CD14-positive monocyte (primary cell): ENCODE results near the gene APBA3. TPM values are rescaled to one million over a fixed set of nuclear protein-coding genes. Genes with fewer than 3 reads are reported as not detected.

Experiments used
- DNase-seq, 3 donors: peaks; one replicate each; pipeline ENCODE4 v3.0.0-alpha.2; 2011 to 2022
- H2AFZ ChIP-seq: 2 replicates; pipeline ENCODE4 v1.6.0; 2012; ENCODE audit warnings: mild to moderate bottlenecking, low read depth, low read length, inconsistent platforms; ENCODE audit not compliant: insufficient read depth, poor library complexity, severe bottlenecking
- H3K27ac ChIP-seq, 2 donors: 1 replicate in 1 of 2; 2 replicates in 1 of 2; pipeline ENCODE4 v1.5.1; 2012 to 2013; ENCODE audit warnings: low read length in 2 of 2, control low read depth in 1 of 2, inconsistent platforms in 1 of 2, low read depth in 1 of 2, mild to moderate bottlenecking in 1 of 2
- H3K27me3 ChIP-seq, 2 donors: one replicate each; pipeline versions ENCODE4 v1.6.0 to v1.6.1; 2011 to 2013; ENCODE audit warnings: low read length in 2 of 2; ENCODE audit not compliant: control insufficient read depth in 2 of 2, insufficient read depth in 2 of 2
- H3K36me3 ChIP-seq, 2 donors: replicated peaks in 1 of 2; 1 replicate in 1 of 2; 2 replicates in 1 of 2; pipeline versions ENCODE4 v1.5.1 to v1.6.1; 2012 to 2013; ENCODE audit warnings: low read length in 2 of 2, control low read depth in 1 of 2, inconsistent platforms in 1 of 2, mild to moderate bottlenecking in 1 of 2; ENCODE audit not compliant: insufficient read depth in 2 of 2, control insufficient read depth in 1 of 2
- H3K4me1 ChIP-seq, 2 donors: 1 replicate in 1 of 2; 2 replicates in 1 of 2; pipeline versions ENCODE4 v1.5.1 to v1.6.1; 2012 to 2013; ENCODE audit warnings: low read length in 2 of 2, control low read depth in 1 of 2, inconsistent platforms in 1 of 2, mild to moderate bottlenecking in 1 of 2, moderate library complexity in 1 of 2; ENCODE audit not compliant: insufficient read depth in 2 of 2, control insufficient read depth in 1 of 2
- H3K4me2 ChIP-seq: replicated peaks from 2 replicates; pipeline ENCODE3; 2012; ENCODE audit warnings: low read length, moderate library complexity, mild to moderate bottlenecking; ENCODE audit not compliant: poor library complexity, severe bottlenecking; ENCODE audit errors: extremely low read depth
- H3K4me3 ChIP-seq, 3 experiments: fragments of 200-600 bp in 1 of 3; sonication (generic) in 1 of 3; replicated peaks in 1 of 3; 1 replicate in 2 of 3; 2 replicates in 1 of 3; pipeline ENCODE4 v1.5.1; 2011 to 2013; ENCODE audit warnings: low read length in 3 of 3, mild to moderate bottlenecking in 3 of 3, control low read depth in 2 of 3, low read depth in 2 of 3, inconsistent platforms in 1 of 3, moderate library complexity in 1 of 3
- H3K79me2 ChIP-seq: 2 replicates; pipeline ENCODE4 v1.6.0; 2012; ENCODE audit warnings: mild to moderate bottlenecking, control low read depth, inconsistent platforms, low read length, moderate library complexity; ENCODE audit not compliant: insufficient read depth
- H3K9ac ChIP-seq: 2 replicates; pipeline ENCODE4 v1.6.0; 2017; ENCODE audit warnings: low read length, mild to moderate bottlenecking; ENCODE audit not compliant: insufficient read depth, poor library complexity, severe bottlenecking
- H3K9me3 ChIP-seq, 2 donors: replicated peaks in 1 of 2; 1 replicate in 1 of 2; 2 replicates in 1 of 2; pipeline versions ENCODE4 v1.5.1 to v1.6.1; 2012 to 2013; ENCODE audit warnings: low read length in 2 of 2, control low read depth in 1 of 2; ENCODE audit not compliant: control insufficient read depth in 1 of 2, insufficient read depth in 1 of 2
- H4K20me1 ChIP-seq: 2 replicates; pipeline ENCODE4 v1.6.0; 2012; ENCODE audit warnings: mild to moderate bottlenecking, low read length, control low read depth, moderate library complexity; ENCODE audit not compliant: insufficient read depth
- H3K27ac Mint-ChIP-seq, 7 donors: one replicate each; pipeline ENCODE4 v1.8.0; 2020; ENCODE audit warnings: mild to moderate bottlenecking in 7 of 7, mixed read lengths in 7 of 7, moderate library complexity in 6 of 7, inconsistent platforms in 2 of 7
- H3K27me3 Mint-ChIP-seq, 3 donors: one replicate each; pipeline ENCODE4 v1.8.0; 2021 to 2022; ENCODE audit warnings: low read depth in 3 of 3, mild to moderate bottlenecking in 3 of 3, mixed read lengths in 3 of 3, moderate library complexity in 3 of 3, inconsistent platforms in 1 of 3
- H3K36me3 Mint-ChIP-seq, 2 donors: one replicate each; pipeline ENCODE4 v1.8.0; 2020; ENCODE audit warnings: mixed read lengths in 2 of 2, inconsistent platforms in 1 of 2, mild to moderate bottlenecking in 1 of 2
- H3K4me1 Mint-ChIP-seq: one replicate; pipeline ENCODE4 v1.8.0; 2020; ENCODE audit warnings: mild to moderate bottlenecking, mixed read lengths
- H3K4me3 Mint-ChIP-seq, 2 donors: one replicate each; pipeline ENCODE4 v1.8.0; 2020; ENCODE audit warnings: mild to moderate bottlenecking in 2 of 2, mixed read lengths in 2 of 2, moderate library complexity in 1 of 2
- H3K9me3 Mint-ChIP-seq, 7 donors: one replicate each; pipeline ENCODE4 v1.8.0; 2020 to 2022; ENCODE audit warnings: mixed read lengths in 7 of 7, mild to moderate bottlenecking in 6 of 7, moderate library complexity in 6 of 7, inconsistent platforms in 2 of 7
- WGBS: methylation state at CpG from one replicate; pipeline ENCODE4 v1.1.5; 2013; ENCODE audit warnings: missing lambda C conversion rate; ENCODE audit not compliant: insufficient coverage; 5-methylcytosine and 5-hydroxymethylcytosine counted together
- intact Hi-C, 2 donors: fragments of 100-400 bp; cut with micrococcal nuclease; formaldehyde crosslinking; loops; one replicate each; pipeline versions ENCODE4 v1.15.0 to v1.15.1; 2023
- polyA plus RNA-seq, 3 donors: library from polyadenylated mRNA; depleted of rRNA in 1 of 3; unstranded in 2 of 3; stranded (reverse) in 1 of 3; fragments of 300-500 nt in 2 of 3; fragments of >200 nt in 1 of 3; fragmentation: Illumina TruSeq in 2 of 3; gene quantifications; 1 replicate in 2 of 3; 2 replicates in 1 of 3; pipeline ENCODE4 v1.2.3, GENCODE V29; 2012 to 2021
- TF ChIP-seq, protein P1 (sequence below): fragments of 200-600 bp; IDR thresholded peaks from one replicate; pipeline ENCODE4 v1.8.0; 2022; ENCODE audit warnings: antibody characterized with exemption, mild to moderate bottlenecking

Gene APBA3
- polyA plus RNA-seq, 3 donors, result 14.5 to 23.1 (median 16.1) TPM

DNA sequence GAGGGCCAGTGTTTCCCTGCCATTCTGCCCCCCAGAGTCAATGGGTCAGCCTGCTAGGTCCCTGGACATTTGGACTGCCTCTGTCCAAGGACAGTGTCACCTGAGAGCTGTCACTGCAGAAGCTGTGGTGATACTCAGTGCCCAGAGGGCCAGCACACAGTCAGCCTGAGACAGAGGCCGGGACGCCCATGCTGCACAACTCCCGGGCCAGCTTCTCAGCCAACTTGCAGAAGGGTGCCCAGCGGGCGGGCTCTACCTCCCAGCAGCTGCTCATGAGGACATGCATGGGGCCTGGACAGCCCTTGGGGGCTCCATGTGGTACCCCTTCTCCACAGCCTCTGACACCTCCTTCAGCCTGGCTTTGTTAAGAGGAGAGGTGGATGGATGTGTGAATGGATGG, 14.3 kb upstream of the APBA3 start:
- peaks cover 0 to 10% (median 1%) of the 10 kb centered on the region in 3 donors for H3K27me3 Mint-ChIP-seq
- peaks cover under 1 to 7% (median 3%) of the 10 kb centered on the region in 7 donors for H3K9me3 Mint-ChIP-seq
- no peaks in the 10 kb centered on the region for H3K4me1 Mint-ChIP-seq
- no peak for DNase-seq
- no peaks in the 10 kb centered on the region for H3K36me3 Mint-ChIP-seq
- H4K20me1 ChIP-seq, result no peaks in the 10 kb centered on the region
- no peak overlapping the region for H3K9ac ChIP-seq
- intact Hi-C loops, result no loop called here
- TF ChIP-seq, protein P1, sequence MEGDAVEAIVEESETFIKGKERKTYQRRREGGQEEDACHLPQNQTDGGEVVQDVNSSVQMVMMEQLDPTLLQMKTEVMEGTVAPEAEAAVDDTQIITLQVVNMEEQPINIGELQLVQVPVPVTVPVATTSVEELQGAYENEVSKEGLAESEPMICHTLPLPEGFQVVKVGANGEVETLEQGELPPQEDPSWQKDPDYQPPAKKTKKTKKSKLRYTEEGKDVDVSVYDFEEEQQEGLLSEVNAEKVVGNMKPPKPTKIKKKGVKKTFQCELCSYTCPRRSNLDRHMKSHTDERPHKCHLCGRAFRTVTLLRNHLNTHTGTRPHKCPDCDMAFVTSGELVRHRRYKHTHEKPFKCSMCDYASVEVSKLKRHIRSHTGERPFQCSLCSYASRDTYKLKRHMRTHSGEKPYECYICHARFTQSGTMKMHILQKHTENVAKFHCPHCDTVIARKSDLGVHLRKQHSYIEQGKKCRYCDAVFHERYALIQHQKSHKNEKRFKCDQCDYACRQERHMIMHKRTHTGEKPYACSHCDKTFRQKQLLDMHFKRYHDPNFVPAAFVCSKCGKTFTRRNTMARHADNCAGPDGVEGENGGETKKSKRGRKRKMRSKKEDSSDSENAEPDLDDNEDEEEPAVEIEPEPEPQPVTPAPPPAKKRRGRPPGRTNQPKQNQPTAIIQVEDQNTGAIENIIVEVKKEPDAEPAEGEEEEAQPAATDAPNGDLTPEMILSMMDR, result no peak
- no peak overlapping the region for H3K27ac Mint-ChIP-seq
- no peak overlapping the region for H2AFZ ChIP-seq
- H3K9me3 ChIP-seq, result peaks cover under 1 to 3% of the 10 kb centered on the region in 2 donors
- H3K79me2 ChIP-seq, result no peaks in the 10 kb centered on the region
- H3K4me2 ChIP-seq, result no peak overlapping the region
- no peaks in the 10 kb centered on the region for H3K4me1 ChIP-seq
- H3K4me3 Mint-ChIP-seq, result no peak overlapping the region
- no peak overlapping the region for H3K4me3 ChIP-seq
- H3K36me3 ChIP-seq, result no peaks in the 10 kb centered on the region
- no peak overlapping the region for H3K27ac ChIP-seq
- H3K27me3 ChIP-seq, result no peaks in the 10 kb centered on the region
- WGBS, result 91% methylated on average over 3 of the region's 5 CpGs

DNA sequence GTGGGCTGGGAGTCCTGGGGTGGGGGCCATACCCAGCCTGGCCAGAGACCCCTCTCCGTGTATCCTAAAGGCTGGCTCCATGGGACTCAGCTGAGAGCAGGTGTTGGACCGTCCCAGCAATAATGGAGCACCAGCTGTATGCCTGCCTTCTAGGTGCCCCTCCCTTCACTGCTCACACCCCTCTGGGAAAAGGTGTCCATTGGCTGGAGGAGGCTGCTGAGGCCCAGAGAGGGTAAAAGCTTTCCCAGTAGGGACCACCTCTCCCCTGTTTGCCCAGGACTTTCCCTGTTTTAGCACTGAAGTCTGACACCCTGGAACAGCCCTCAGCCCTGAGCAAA, 13.9 kb upstream of the APBA3 start:
- Histone ChIP-seq H3K4me1 (no peaks in the 10 kb centered on the region), H3K4me2 (no peak overlapping the region), H3K27ac (no peak overlapping the region), H3K36me3 (no peaks in the 10 kb centered on the region), H3K9me3 (no peaks in the 10 kb centered on the region), H3K79me2 (no peaks in the 10 kb centered on the region), H3K4me3 (no peak overlapping the region), H3K27me3 (no peaks in the 10 kb centered on the region), H4K20me1 (no peaks in the 10 kb centered on the region), H3K9ac (no peak overlapping the region), H2AFZ (no peak overlapping the region)
- no peaks in the 10 kb centered on the region for H3K36me3 Mint-ChIP-seq
- DNase-seq, result no peak
- WGBS, result no CpG with 5 or more reads among the region's 2 CpGs
- H3K4me3 Mint-ChIP-seq, result no peak overlapping the region
- H3K9me3 Mint-ChIP-seq, result peaks cover 0 to 3% (median 1%) of the 10 kb centered on the region in 7 donors
- no peaks in the 10 kb centered on the region for H3K4me1 Mint-ChIP-seq
- peaks cover 0 to 10% (median 1%) of the 10 kb centered on the region in 3 donors for H3K27me3 Mint-ChIP-seq
- no peak overlapping the region for H3K27ac Mint-ChIP-seq
- TF ChIP-seq, protein P1, result no peak
- intact Hi-C loops, result no loop called here
